ENCODE results near the gene GFI1.

GRCh38 chr1:92500552-92500951 lies 13.8 kb upstream of the GFI1 start:
- TF ChIP-seq, protein P1, sequence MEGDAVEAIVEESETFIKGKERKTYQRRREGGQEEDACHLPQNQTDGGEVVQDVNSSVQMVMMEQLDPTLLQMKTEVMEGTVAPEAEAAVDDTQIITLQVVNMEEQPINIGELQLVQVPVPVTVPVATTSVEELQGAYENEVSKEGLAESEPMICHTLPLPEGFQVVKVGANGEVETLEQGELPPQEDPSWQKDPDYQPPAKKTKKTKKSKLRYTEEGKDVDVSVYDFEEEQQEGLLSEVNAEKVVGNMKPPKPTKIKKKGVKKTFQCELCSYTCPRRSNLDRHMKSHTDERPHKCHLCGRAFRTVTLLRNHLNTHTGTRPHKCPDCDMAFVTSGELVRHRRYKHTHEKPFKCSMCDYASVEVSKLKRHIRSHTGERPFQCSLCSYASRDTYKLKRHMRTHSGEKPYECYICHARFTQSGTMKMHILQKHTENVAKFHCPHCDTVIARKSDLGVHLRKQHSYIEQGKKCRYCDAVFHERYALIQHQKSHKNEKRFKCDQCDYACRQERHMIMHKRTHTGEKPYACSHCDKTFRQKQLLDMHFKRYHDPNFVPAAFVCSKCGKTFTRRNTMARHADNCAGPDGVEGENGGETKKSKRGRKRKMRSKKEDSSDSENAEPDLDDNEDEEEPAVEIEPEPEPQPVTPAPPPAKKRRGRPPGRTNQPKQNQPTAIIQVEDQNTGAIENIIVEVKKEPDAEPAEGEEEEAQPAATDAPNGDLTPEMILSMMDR (IDR thresholded peaks at IDR 0.05), result no peak
- no peak for TF ChIP-seq POLR2A (IDR thresholded peaks at IDR 0.05)
- TF ChIP-seq EP300 (IDR thresholded peaks at IDR 0.05), result no peak
- no peak for TF ChIP-seq POLR2AphosphoS5 (IDR thresholded peaks at IDR 0.05)
